ENCODE results near the gene PPARG. TPM values are rescaled to one million over a fixed set of nuclear protein-coding genes. Genes with fewer than 3 reads are reported as not detected.

Gene PPARG
- total RNA-seq, 4 donors from 2014 or later = 16.9 to 146 (median 117) TPM

GRCh38 chr3:12356996-12357395, 68.1 kb downstream of the PPARG start:
- no peak for DNase-seq
- WGBS, 2 donors (ENCODE audit: low coverage in 1 of 2) = 89 to 96% methylated on average over 4 to 7 of the region's 7 CpGs
- no peak for TF ChIP-seq POLR2AphosphoS5 (IDR thresholded peaks at IDR 0.05)
- TF ChIP-seq POLR2A (IDR thresholded peaks at IDR 0.05) = no peak
- TF ChIP-seq EP300 (IDR thresholded peaks at IDR 0.05; ENCODE audit: low read depth) = no peak
- Histone ChIP-seq H3K4me1 (peaks cover 0 to 38% (median 11%) of the 10 kb centered on the region in 4 donors), H3K4me3 (no peak overlapping the region), H3K27me3 (no peaks in the 10 kb centered on the region), H3K9me3 (no peaks in the 10 kb centered on the region), H3K27ac (peak overlapping the region in 3 of 4 donors; percentile 37 to 39 (median 39)), H3K36me3 (no peaks in the 10 kb centered on the region)
- in situ Hi-C loops (cut with MboI; ENCODE audit: low pct_ligation_motif_present in 1 of 4, low pct_unique_long_range_greater_than_20kb in 1 of 4, low sequenced_read_pairs in 3 of 4) = no loop called here
- intact Hi-C loops (cut with DNase I; ENCODE audit: low total_unique reads) = no loop called here

GRCh38 chr3:12357456-12357855, 68.6 kb downstream of the PPARG start:
- Histone ChIP-seq H3K9me3 (no peaks in the 10 kb centered on the region), H3K27ac (no peak overlapping the region), H3K27me3 (no peaks in the 10 kb centered on the region), H3K36me3 (no peaks in the 10 kb centered on the region), H3K4me1 (peaks cover 0 to 35% (median 9%) of the 10 kb centered on the region in 4 donors), H3K4me3 (no peak overlapping the region)
- no peak for DNase-seq
- in situ Hi-C loops (cut with MboI; ENCODE audit: low pct_ligation_motif_present in 1 of 4, low pct_unique_long_range_greater_than_20kb in 1 of 4, low sequenced_read_pairs in 3 of 4) (no loop called here), intact Hi-C loops (cut with DNase I; ENCODE audit: low total_unique reads) (no loop called here)
- 87 to 91% methylated on average over 3 of the region's 3 CpGs for WGBS, 2 donors (ENCODE audit: low coverage in 1 of 2)
- no peak for TF ChIP-seq POLR2AphosphoS5 (IDR thresholded peaks at IDR 0.05)
- no peak for TF ChIP-seq EP300 (IDR thresholded peaks at IDR 0.05; ENCODE audit: low read depth)
- TF ChIP-seq POLR2A (IDR thresholded peaks at IDR 0.05) = no peak
- TF ChIP-seq CTCF (IDR thresholded peaks at IDR 0.05) = no peak

GRCh38 chr3:12363397-12364195, 74.7 kb downstream of the PPARG start:
- Histone ChIP-seq H3K27me3 (no peaks in the 10 kb centered on the region), H3K36me3 (no peaks in the 10 kb centered on the region), H3K4me3 (no peak overlapping the region), H3K27ac (no peak overlapping the region), H3K9me3 (no peaks in the 10 kb centered on the region), H3K4me1 (no peaks in the 10 kb centered on the region)
- TF ChIP-seq POLR2AphosphoS5 (IDR thresholded peaks at IDR 0.05) = no peak
- WGBS, 2 donors (ENCODE audit: low coverage in 1 of 2) = 66 to 69% methylated on average over 3 to 6 of the region's 6 CpGs
- DNase-seq = no peak
- in situ Hi-C loops (cut with MboI; ENCODE audit: low pct_ligation_motif_present in 1 of 4, low pct_unique_long_range_greater_than_20kb in 1 of 4, low sequenced_read_pairs in 3 of 4) (no loop called here), intact Hi-C loops (cut with DNase I; ENCODE audit: low total_unique reads) (no loop called here)

- intact Hi-C loops (cut with DNase I; ENCODE audit: low total_unique reads) = loop anchor here (5.0 kb wide), 1 partner anchor 895 kb away; no protein-coding TSS in a partner anchor
- 74 to 88% methylated on average over 3 of the region's 3 CpGs for WGBS, 2 donors (ENCODE audit: low coverage in 1 of 2)
- H3K27me3 ChIP-seq = no peaks in the 10 kb centered on the region
- no peak for DNase-seq
- TF ChIP-seq POLR2A (IDR thresholded peaks at IDR 0.05) = no peak
- in situ Hi-C loops (cut with MboI; ENCODE audit: low pct_ligation_motif_present in 1 of 4, low pct_unique_long_range_greater_than_20kb in 1 of 4, low sequenced_read_pairs in 3 of 4) = no loop called here
- H3K4me3 ChIP-seq = no peak overlapping the region
- no peaks in the 10 kb centered on the region for H3K9me3 ChIP-seq
- peaks cover 3 to 34% (median 20%) of the 10 kb centered on the region in 4 donors for H3K4me1 ChIP-seq
- no peaks in the 10 kb centered on the region for H3K36me3 ChIP-seq
- H3K27ac ChIP-seq = no peak overlapping the region
Observed at GRCh38 chr3:12367346-12367745, 78.5 kb downstream of the PPARG start.

- no peaks in the 10 kb centered on the region for H3K36me3 ChIP-seq
- H3K9me3 ChIP-seq = no peaks in the 10 kb centered on the region
- no peak for DNase-seq
- 92 to 93% methylated on average over 4 to 6 of the region's 6 CpGs for WGBS, 2 donors (ENCODE audit: low coverage in 1 of 2)
- H3K27ac ChIP-seq = peak overlapping the region; percentile 70 to 73 (median 72)
- intact Hi-C loops (cut with DNase I; ENCODE audit: low total_unique reads) (loop anchor here (5.0 kb wide), 1 partner anchor 893 kb away; no protein-coding TSS in a partner anchor), in situ Hi-C loops (cut with MboI; ENCODE audit: low pct_ligation_motif_present in 1 of 4, low pct_unique_long_range_greater_than_20kb in 1 of 4, low sequenced_read_pairs in 3 of 4) (no loop called here)
- TF ChIP-seq EP300 (IDR thresholded peaks at IDR 0.05; ENCODE audit: low read depth) = no peak
- TF ChIP-seq CTCF (IDR thresholded peaks at IDR 0.05) = no peak
- no peak for TF ChIP-seq POLR2AphosphoS5 (IDR thresholded peaks at IDR 0.05)
- no peak for TF ChIP-seq POLR2A (IDR thresholded peaks at IDR 0.05)
- peaks cover 3 to 34% (median 20%) of the 10 kb centered on the region in 4 donors for H3K4me1 ChIP-seq
- no peaks in the 10 kb centered on the region for H3K27me3 ChIP-seq
- H3K4me3 ChIP-seq = no peak overlapping the region
Observed at GRCh38 chr3:12369029-12369428, 80.2 kb downstream of the PPARG start.
